Eye (tissue), 1 donor: ENCODE data around the gene HOXD8.

ENCODE experiments used
- DNase-seq: peaks from one replicate; pipeline ENCODE4 v3.0.0-alpha.2; 2015

Gene HOXD8

DNA sequence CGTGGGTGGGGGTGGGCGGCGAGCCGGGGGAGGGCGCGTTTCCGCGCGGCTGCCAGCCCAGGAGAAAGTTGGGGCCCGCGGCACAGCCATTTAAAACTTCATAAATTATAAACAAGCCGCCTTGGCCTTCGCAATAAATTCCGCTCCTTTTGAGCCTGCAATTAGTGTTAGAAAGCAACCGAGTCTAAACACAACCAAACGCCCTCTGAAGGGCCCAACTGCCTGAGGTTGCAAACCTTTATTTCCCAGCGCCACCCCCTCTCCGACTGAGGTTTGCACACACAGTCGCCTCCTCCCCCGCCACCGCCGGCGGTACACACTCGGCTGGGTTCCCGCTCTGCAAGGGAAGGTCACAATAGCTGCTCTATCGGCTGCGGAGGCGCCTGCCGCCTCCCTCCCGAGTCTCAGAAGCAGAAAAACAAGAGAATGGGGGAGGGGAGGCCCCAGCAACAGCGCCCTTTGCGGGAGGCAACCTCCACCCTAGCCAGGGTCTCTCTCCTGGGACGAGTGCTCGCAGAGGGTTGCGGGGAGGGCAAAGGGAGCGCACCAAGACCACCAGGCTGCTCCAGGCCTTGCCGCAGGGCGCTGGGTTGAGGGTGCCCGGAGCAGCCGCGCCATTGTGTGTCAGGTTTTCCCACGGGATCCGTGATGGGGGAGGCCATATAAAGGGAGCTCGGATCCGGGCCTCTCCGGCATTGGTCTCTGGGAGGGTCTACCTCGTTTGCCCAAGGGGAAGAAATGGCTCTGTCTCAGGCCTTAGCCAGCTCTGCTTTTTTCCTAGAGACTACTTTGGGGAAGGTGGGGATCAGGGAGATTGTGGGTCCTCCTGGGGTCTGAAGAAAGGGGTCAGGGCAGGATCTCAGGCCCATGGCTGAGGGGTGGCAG is 45.6 kb downstream of the HOXD8 start:
- peak; percentile 83 for DNase-seq

DNA sequence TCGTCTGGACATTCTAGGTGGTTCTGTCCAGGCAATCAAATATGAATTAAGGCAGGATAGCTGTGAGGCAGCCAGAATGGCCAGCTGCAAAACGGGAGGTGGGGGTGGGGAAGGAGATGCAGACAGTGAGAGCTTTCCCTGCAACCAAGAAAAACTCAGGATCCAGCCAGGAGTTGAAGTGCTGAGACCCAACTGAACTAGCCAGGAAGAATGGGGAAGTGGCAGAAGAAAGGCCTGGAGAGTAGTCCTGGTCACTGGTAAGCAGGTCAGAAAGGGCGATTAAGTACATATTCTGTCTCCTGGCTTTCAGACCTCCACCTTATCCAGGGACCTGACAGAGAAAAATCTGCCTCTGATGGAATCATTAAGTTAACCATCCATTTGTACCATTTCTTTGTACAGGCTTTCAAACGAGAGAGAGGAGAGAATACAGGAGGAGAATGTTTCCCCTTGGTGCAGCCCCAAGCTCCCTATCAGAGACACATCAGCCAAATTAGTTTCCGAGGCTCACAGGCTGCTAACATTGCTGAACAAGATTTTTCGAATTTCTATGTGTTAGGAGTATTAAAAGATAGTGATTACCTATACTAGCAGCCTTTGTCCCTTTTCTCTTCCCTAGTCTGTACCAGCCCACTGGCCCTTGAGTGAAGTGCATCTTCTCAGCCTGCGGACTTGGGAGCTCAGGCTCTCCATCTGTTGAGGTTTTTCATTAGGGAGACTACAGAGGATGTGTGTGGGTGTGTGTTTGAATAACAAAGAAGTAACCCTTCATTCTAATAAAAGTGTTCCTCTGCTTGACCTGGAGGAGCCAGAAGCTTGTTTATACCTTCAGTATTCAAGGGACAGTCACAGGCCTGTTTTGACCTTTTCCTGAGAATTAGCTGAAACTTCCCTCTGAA is 46.5 kb downstream of the HOXD8 start:
- no peak for DNase-seq

DNA sequence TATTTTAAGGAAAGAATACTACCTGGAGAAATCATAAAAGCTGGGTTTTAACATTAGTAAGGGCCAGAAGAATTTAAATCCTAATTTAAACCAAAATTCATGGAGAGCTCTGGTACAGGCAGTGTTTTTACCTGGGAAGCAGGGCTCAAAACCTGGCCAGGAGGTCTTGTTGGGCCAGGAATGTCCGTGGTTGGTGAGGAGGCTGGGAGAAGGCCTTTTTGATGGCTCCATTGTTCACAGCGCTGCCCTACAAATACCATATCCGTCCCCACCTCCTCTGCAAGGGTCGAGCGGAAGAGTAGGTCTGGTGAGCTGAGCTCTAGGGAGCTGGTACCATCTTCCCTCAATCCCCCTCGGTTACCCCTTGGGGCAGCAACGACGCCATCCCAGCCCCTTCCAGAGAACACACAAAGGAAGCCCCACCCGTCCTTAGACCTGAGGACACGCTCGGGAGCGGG is 48.1 kb downstream of the HOXD8 start:
- no peak for DNase-seq

- DNase-seq: peak; percentile 64
Observed at GRCh38 chr2:176178038-176178756, 48.7 kb downstream of the HOXD8 start.

GRCh38 chr2:176178757-176179295 is 49.3 kb downstream of the HOXD8 start:
- no peak for DNase-seq

DNA sequence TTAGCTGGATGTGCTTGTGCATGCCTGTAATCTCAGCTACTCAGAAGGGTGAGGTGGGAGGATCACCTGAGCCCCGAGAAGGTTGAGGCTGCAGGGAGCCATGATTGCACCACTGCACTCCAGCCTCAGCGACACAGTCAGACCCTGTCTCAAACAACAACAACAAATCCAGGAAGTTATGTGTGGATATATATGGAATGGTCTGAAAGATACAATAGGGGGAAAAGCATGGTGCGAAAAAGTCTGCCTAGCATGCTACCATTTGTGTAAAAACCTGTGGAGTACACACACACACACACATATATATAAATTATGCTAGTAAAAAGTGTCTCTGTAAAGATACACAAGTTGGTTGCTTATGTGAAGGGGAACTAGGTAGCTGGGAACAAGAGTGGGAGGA is 52.0 kb downstream of the HOXD8 start:
- no peak for DNase-seq
